KBM-7 (cell line): Measurements from ENCODE around the gene COX19.

Experiments
- DNase-seq: peaks from one replicate; pipeline ENCODE4 v3.0.0-alpha.2; 2015
- in situ Hi-C: fragments of 300-500 bp; cut with MboI; formaldehyde crosslinking; loops from 2 replicates; pipeline ENCODE4 v1.14.3; 2020; ENCODE audit warnings: low sequenced_read_pairs, low pct_unique_long_range_greater_than_20kb, mixed read lengths

Gene COX19

DNA sequence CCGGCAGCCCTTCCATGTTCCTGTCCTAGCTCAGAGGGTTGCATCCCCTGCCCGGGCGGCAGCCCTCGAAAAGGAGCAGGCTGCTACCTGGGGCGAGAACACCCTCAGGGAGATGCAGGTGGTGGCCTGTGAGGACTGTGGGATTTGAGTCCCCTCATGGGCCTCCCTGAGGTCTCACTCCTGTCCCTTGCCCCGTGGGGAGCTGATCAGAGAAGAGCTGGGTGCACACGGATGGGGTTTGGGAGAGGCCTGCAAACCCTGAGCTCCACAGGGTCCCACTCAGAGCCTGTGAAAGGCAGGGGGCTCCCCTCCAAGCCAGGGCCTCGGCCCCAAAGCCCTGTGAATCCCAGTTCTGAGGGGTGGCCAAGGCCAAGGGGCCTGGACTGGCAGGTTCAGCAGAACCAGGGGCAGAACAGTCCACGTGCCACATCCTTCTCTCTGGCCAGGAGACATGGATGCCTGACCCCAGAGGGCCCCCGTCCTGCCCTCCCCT lies 7.2 kb upstream of the COX19 start:
- in situ Hi-C loops, result no loop called here
- no peak for DNase-seq

DNA sequence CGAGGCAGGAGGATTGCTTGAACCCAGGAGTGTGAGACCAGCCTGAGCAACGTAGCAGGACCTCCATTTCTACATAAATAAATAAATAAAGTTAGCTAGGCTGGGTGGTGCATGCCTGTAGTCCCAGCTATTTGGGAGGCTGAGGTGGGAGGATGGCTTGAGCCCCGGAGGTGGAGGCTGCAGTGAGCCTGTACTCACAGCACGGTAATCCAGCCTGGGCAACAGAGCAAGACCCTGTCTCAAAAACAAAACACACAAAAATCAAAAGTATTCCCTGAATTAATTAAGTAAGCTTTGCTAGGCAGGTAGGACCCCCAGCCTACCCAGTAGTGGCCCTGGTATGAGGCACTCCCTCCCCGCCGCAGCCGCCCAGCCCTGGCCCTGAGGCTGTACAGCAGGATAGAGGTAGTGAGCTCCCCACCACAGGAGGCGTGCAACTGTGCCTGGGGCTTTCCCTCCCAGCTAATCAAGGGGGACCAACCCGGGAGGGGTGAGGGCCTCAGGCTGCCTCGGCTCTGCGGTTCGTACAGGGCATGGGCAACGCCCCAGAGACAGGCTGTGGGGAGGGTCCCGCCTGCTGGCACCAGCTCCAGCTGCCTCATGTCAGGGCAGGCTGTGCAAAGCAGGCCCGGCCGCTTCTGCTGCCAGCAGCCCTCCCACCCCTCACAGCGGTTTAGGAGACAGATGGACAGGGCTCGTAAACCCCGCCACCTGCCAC lies 6.6 kb upstream of the COX19 start:
- in situ Hi-C loops, result no loop called here
- DNase-seq, result peak; percentile 51

DNA sequence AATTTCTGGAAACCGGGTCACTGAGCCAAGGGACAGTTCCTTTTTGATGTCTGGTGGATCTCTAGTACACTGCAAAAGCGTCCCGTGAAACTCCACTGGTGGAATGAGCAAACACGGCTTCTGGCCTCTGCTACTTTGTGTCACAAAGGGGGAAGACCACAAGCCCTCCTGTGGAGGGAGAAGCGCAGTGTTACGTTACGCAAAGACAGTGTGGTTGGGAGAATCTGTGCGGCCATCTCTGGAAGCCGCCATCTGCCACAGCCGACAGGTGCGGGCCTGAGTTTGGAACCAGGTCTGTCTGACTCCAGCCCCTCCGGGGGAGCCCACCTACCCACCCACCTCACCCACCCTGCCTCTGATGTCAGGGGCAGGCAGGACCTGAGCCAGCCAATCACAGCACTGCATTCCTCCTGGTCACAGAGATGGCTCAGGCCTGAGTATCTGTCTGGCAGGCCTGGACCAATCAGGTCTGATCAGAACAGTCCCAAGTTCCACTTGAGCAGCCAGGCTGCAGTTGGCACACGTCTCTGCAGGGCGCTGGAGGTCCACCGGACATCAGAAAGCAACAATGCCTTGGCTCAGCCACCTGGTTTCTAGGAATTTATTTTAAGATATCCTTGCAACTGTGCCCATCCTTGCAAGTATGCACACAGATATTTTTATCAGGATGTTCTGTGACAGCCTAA lies 4.7 kb upstream of the COX19 start:
- in situ Hi-C loops, result no loop called here
- DNase-seq, result no peak

DNA sequence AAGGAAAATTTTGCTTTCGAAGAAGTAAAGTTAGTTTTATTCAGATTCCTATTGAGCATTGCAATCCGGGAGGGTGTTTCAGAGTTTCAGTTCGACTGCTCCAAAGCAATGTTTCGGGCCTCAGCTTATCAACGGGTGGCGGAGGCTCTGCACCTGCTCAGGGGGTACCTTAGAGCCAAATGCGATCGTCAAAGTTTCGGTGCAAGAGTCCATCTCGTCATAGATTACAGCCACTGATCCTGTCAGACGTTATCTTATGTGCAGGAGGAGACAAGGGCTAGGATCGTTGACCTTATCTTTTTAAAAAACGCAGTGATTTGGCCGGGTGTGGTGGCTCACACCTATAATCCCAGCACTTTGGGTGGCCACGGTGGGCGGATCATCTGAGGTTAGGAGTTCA lies 3.8 kb upstream of the COX19 start:
- in situ Hi-C loops, result no loop called here
- no peak for DNase-seq

DNA sequence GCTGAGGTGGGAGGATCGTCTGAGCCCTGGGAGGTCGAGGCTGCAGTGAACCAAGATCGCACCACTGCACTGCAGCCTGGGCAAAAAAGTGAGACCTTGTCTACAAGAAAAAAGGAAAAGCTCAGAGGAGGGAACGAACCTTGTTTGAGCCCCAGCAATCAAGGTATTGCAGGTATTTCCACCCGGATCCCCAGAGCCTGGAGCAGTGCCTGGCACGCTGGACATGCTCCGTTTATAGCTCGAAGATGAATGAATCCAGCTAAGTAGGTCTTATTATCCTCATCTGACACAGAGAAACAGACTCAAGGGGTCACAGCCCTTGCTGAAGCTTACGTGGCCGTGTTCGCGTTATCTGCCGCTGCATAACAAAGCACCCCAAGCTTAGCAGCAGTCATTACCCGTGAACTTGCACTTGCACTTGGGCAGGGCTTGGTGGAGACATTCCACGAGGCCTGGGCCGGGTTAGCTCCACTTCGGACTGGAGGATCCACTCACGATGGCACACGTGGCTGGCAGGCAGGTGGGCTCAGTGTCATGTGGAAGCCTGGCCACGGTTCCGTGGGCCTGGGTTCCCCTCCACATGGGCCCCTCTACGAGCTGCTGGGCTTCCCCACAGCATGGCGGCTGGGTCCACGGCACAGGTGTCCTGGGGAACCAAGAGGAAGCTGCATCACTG lies 3.2 kb upstream of the COX19 start:
- in situ Hi-C loops, result no loop called here
- no peak for DNase-seq

DNA sequence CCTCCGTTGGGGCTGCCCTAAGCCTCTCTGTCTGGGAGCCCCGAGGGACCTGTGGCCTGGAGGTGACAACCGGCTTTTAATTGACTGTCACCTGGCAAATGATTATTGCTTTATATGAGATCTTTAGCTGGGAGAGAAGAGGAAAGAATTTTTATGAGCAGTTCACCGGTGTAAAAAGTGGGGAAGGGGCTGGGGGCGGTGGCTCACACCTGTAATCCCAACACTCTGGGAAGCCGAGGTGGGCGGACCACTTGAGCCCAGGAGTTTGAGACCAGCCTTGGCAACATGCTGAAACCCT lies 2.6 kb upstream of the COX19 start:
- in situ Hi-C loops, result no loop called here
- no peak for DNase-seq

DNA sequence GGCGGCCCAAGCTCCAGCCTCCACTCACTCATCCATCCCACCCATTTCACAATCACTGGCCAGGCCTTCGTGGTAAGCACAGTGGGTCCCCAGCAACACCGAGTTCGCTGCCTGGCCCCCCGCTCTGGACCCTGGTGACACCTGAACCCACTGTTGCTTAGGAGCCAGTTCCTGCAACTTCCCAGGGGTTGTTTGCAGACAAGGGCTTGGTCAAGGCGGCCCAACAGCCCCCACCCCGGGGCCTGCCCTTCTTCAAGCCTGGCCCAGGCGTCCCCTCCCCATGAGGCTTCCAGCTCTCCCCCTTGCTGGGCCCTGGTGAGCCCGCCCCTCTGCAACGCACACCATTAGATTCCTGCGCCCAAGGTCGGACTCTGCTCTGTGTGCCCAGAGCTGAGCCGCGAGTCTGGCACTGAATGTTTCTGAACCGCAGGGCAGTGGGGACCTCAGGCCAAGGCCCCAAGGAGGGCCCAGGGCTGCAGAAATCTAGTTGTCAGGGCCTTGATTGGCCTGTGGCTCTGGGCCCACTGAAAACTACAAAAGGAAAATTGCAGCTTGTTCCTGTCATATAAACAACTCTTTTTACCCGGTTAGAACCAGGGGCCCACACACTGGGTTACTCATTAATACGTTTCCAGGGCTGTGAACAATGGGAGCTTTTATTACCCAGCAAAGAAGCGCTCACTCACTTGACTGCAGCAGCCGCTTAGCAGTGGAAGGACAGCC lies 2.1 kb upstream of the COX19 start:
- DNase-seq, result no peak
- in situ Hi-C loops, result no loop called here

DNA sequence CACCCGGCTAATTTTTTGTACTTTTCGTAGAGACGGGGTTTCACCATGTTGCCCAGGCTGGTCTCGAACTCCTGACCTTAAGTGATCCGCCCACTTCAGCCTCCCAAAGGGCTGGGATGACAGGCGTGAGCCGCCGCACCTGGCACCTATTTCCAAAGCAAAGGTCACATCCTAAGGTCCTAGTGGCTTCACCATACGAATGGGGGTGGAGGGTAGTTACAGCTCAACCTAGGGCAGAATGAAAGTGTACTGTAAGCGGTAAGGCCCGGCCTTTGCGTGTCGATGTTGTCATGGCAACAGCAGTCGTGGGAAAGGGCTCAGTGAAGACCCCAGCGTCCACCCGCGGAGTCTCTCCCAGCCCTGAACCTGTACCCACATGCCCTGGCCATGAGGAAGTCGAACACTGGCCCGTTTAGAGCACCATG lies 1.6 kb upstream of the COX19 start:
- in situ Hi-C loops, result no loop called here
- no peak for DNase-seq

DNA sequence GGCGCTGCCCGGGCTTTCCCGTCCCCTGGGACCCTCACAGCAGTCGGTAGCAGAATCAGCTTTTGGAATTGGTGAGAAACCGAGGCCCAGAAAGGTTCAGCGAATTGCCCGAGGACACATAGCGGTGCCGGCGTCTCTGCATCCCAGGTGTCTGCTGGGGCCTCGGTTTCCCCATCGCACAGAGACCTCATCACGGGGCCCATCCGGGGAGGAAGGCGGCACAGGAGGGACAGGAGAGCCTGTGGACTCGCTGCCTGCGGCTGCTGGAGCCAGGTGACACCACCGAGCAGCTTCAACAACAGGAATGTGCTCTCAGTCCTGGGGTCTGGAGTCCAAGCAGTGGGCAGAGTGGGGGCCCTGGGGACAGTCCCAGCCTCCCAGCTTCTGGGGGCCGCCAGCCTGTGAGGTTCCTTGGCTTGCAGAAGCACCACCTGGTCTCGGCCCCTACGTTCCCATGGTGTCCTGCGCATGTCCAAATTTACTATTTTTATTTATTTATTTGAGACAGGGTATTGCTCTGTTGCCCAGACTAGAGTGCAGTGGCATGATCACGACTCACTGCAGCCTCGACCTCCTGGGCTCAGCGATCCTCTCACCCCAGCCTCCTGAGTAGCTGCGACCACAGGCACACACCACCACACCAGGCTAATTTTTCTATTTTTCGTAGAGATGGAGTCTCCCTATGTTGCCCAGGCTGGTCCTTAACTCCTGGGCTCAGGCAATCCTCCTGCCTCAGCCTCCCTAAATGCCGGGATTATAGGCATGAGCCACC lies 539 bp upstream of the COX19 start:
- no peak for DNase-seq
- in situ Hi-C loops, result no loop called here

DNA sequence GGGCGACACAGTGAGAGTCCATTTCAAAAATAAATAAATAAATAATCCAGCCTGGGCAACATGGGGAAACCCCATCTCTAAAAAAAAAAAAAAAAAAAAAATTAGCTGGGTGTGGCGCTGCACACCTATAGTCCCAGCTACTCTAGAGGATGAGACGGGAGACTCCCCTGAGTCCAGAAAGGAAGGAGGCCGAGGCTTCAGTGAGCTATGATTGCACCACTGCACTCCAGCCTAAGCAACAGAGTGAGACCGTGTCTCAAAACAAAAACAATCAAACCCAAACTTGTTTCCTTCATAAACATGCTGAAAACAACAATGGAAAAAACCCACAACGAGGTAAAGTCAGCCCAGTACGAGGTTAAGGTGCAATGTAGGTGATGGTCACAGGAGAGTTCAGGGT lies 1.2 kb downstream of the COX19 start:
- no peak for DNase-seq
- in situ Hi-C loops, result no loop called here

DNA sequence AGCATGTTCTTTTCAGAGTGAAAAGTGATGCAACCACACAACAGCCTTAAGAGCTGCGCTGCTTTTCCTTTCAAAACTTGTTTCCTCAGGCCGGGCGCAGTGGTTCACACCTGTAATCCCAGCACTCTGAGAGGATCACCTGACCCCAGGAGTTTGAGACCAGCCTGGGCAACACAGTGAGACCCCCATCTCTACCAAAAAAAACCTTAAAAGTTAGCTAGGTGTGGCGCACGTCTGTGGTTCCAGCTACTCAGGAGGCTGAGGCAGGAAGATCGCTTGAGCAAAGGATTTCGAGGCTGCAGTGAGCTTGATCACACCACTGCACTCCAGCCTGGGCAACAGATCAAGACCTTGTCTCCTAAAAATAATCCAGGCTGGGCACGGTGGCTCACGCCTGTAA lies 2.0 kb downstream of the COX19 start:
- in situ Hi-C loops, result no loop called here
- DNase-seq, result no peak

DNA sequence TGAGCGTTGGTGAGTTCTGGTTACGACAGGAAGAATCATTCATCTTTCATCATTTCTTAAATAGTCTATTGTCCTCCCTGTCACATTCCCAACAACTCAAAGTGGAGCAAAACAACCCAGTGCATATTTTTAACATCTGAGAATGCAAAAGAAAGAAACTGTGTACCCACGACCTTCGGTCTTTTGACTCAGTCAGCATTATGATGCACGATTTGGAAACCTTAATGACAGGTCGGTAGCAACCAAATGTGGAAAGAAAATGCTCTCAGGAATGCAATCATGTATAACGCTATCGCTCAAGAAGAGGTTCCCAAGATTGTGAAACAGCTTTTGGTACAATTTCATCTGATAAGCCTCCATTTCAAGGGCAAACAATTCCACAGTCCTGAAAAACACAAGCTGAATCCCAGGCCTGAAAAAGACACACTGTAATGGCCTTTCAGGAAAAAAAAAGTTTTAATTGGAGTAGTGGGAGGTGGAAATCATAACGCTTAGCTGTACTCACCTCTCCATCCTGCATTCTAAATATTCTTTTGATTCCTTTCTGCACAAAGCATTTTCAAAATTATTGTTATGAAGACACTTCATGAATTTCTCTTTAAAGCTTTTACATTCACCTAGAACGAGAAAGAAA lies 2.6 kb downstream of the COX19 start:
- no peak for DNase-seq
- in situ Hi-C loops, result no loop called here

DNA sequence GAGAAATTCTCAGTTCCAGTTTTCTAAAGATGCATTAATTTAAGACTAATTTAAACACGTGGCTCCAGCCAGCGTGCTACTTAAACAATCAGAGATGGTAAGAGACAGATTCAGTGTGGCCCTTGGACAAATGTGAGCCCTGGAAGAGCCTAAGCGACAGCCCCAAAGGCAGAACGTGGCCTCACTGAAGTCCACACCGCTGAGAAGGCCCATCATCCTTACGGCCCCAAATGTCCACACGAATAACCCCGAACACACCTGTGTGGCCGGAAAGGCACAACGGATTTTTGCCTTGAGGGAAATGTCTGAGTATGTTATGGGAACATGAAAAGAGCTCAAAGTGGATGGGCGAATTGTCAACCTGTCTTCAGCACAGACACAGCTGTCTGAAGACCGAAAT lies 3.2 kb downstream of the COX19 start:
- in situ Hi-C loops, result no loop called here
- no peak for DNase-seq

DNA sequence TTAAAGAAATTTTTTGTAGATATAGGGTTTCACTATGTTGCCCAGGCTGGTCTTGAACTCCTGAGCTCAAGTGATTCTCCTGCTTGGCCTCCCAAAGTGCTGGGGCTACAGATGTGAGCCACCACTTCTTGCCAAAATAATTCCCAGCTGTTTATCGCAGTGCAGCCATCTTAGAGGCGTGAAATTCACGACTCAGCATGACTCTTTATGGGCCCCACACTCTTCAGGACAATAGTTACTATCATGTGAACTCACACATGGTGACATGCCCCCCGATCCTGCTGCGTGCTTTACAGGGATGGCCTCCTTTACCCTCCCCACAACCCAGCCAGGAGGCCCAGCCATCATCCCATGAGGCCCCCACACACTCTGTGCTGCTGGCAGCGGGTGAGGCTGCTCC lies 4.6 kb downstream of the COX19 start:
- DNase-seq, result no peak
- in situ Hi-C loops, result no loop called here

DNA sequence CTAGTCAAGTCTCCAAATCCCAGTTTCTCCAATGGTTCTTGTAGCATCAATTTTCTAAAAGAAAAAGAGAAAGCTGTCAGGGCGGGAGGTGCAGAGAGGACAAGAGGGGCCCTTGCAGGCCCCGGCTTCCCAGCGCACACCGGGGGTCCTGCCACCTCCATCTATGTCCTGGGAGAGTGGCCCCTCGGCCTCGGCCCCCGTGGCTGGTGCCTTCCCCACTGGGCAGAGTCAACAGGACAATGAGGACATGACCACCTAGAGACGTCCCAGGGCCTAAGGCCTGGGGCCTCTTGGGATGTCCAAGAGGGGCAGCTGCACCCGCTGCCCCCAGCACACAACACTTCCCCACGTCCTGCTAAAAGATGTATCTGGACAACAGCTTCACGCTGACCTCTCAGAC lies 5.9 kb downstream of the COX19 start:
- DNase-seq, result no peak
- in situ Hi-C loops, result no loop called here

DNA sequence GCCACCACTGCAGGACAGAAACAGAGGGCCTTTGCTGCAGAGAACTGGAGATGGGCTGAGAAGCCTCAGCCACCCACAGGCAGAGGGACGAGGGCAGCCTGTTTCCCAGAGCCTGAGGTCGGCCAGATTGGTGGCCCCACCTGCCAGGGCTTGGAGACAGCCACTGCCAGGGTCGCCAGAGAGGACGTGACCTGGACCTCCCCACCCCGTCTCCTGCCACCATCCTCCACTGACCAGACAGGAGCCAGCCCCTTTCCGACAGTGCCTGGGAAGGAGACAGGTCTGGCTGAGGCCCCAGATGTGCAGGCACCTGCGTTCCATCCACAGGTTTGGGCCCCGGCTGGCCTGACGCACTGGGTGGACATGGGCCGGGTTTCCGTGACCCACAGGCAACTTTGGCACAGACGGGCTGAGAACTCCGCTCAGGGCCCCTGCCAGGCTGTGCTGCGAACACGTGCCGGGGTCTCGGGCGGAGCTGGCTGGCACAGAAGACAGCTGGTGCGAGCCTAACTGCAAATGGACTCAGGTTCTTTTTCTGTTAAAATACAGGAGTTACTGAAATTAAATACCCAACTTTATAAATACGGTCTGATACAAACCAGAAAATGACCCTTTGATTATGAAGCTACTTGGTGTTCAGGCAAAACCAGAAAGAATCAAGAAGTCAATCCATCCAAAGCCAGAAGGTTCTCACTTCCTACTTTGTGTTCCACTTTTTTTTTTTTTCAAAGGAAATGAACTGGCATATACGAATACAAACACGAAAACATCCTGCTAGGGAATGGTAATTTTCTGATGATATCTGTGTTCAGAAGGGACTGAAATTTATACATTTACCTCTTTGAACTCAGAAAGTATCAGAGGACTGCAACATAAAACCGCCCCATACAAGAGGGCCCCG lies 6.9 kb downstream of the COX19 start:
- DNase-seq, result no peak
- in situ Hi-C loops, result no loop called here

DNA sequence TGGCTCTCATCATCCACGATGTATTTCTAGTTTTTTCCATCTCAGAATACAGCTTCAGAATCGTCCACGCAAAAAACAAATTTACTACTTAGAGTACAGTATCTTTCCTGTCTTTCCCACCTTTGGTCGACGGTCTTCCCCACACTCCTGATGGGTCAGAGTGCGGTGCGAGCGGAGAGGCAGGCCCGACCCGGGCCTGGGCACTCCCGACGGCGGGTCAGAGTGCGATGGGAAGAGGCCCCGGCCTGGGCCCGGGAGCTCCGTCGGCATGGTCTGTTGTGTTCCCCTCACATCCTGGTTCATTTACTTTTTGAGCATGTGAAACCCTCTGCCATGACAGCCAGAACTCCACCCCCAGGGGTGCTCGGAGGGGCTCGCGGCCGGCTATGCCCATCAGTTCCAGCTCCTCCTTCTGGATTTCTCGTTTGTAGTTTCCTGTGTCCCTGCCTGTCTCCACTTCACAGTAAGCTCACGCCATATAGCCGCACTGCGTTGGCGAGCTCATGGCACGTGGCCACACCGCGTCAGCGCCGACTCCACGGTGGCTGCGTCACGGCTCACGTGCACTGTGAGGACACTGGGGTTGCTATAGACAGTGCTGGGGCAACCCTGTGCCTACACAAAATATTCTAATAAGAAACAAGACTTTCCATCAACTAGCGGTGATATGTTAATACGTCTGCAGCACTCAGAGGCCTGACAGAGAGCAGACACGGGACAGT lies 7.8 kb downstream of the COX19 start:
- in situ Hi-C loops, result no loop called here

More for the DNA sequence above, 7.8 kb downstream of the COX19 start:
- DNase-seq, result no peak
